Measurements from ENCODE around the gene ANKRD62. TPM values are rescaled to one million over a fixed set of nuclear protein-coding genes. Genes with fewer than 3 reads are reported as not detected.

The ANKRD62 gene
- total RNA-seq, 1 donor from 2014 or later: not detected

Small RNA genes within 50 kb of the gene (small RNA-seq; reads per million reads assigned to genes)
- gene RNU6-324P (ENCODE audit: low replicate concordance): not detected

Other genes with a start within 250 kb of the ANKRD62 start
- gene CHMP1B, start 242.4 kb upstream of the ANKRD62 start, total RNA-seq: 44.3 TPM
- gene MPPE1, start 185.5 kb upstream of the ANKRD62 start, total RNA-seq: 22.7 TPM
- 61.0 TPM for gene IMPA2, start 112.3 kb upstream of the ANKRD62 start, total RNA-seq
- 11.1 TPM for gene CIDEA, start 160.5 kb downstream of the ANKRD62 start, total RNA-seq
- gene TUBB6, start 214.4 kb downstream of the ANKRD62 start, total RNA-seq: 188 TPM

All from skin of body (tissue), 2 donors.